GM12865 (cell line): ENCODE results near the gene NDUFC1.

Source experiments
- DNase-seq: peaks from one replicate; pipeline ENCODE4 v3.0.0; 2010; ENCODE audit warnings: low read depth
- H3K4me3 ChIP-seq: 2 replicates; pipeline ENCODE4 v1.5.1; 2011; ENCODE audit warnings: mild to moderate bottlenecking, low read depth, low read length, control low read depth
- CTCF ChIP-seq: IDR thresholded peaks from 2 replicates; pipeline ENCODE4 v1.5.1; 2011; ENCODE audit warnings: low read length, control low read depth, low read depth, inconsistent platforms; ENCODE audit not compliant: insufficient read depth; ENCODE audit errors: missing control alignments

Gene NDUFC1

GRCh38 chr4:139297001-139297410 lies 5.3 kb downstream of the NDUFC1 start:
- peak; percentile 30 for DNase-seq
- no peak for TF ChIP-seq CTCF
- H3K4me3 ChIP-seq, result no peak overlapping the region

DNA sequence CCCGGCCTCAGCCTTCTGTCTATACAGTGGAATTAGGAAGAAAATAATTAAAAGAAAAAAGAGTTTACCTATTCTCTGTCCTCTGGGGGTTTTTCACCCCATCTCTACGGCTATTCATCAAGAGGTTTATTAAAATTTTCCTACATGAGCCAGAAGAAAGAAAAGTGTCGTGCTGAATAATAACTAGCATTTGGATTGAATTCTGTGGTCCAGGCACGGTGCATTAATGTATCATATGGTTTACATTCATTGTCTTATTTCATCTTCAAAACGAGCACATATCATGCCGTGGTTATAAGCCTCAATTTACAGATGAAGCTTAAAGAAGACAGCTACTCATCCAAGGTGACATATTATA lies 6.4 kb downstream of the NDUFC1 start:
- H3K4me3 ChIP-seq, result no peak overlapping the region; the same call in 1 of the 2 replicates
- TF ChIP-seq CTCF, result no peak
- DNase-seq, result no peak

DNA sequence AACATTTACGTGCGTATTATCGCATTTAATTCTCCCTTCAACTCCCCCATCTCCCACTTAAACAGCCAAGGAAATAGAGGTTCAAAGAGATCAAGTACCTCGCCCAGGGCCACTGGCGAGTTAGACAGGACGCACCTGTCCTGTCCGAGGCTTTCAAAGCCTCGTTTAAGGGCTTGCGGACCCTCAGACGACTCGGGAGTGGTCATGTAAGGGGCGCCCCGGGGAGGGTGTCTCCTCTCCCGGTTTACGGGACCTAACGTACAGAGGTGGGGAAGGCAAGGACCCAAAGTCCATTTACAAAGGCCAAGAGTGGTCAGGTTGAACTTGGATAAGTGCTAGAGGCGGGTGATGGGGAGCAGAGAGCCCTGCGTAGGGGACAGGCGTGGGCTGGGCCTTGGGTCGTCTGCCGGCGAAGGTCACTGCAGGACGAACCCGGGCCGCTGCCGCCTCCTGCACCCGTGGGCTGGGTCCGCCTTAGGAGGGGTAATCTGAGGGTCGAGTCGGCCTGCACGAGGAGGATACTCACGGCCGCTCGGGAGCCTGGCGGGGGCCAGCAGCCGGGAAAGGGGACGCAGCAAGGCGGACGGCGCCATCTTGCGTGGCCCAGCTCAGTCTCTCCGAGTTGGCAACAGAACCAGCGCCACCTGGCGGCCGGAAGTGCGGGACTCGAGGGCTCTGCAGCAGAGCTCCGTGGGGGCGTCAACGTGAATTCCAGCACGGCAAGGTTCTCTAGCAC lies 6.9 kb downstream of the NDUFC1 start:
- TF ChIP-seq CTCF, result peak; percentile 96
- DNase-seq, result peak; percentile 96

GRCh38 chr4:139286186-139286698 lies 16.0 kb downstream of the NDUFC1 start:
- no peak for DNase-seq
- H3K4me3 ChIP-seq, result no peak overlapping the region
- TF ChIP-seq CTCF, result no peak

More for the DNA sequence above, 6.9 kb downstream of the NDUFC1 start:
- peak overlapping the region; percentile 94 for H3K4me3 ChIP-seq

DNA sequence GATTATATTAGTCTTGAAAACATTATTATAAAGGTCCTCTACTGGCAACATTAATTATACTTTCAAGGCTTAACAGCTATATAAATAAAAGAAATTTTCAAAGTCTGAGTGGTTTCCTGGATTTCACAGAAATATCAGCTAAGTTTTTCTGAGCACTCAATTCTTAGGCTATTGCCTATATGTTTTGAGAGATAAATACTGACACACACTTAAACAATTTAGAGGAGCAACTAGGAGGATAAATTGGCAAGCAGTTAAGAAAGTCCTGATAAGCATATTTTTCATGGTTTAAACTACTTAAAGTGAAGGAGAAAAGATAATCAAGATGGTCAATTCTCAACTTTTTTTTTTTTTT lies 19.6 kb downstream of the NDUFC1 start:
- no peak for DNase-seq
- TF ChIP-seq CTCF, result no peak
- no peak overlapping the region for H3K4me3 ChIP-seq

DNA sequence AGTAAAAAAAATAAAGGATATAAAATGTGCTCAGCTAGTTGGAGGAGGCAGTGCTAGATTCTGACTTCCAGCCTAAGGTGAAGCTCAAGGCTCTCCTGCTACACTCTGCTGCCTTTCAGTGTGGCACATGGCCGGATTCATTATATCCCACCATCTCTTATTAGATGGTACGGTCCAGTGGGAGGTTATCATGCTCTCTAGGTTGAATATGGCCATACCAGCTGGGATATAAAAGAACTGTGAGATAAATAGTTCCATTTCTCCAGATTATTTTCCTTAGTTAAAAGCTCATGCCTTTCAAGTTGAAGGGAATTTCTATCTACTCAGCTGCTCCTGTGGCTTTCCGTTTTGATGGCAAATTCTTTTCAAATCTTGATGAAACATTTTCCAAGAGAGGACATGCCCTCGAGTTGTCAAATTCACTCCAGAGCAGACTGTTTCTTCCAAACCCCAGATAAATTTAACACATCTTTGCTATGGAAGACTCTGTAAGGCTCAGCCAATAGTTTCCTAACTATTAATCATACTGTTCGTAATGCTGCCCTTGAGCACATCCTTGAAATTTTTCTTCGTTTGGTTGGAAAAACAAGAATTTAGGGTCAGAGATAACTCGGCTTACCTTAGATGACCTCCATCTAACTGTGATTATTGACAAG lies 20.1 kb downstream of the NDUFC1 start:
- no peak overlapping the region for H3K4me3 ChIP-seq
- TF ChIP-seq CTCF, result no peak
- DNase-seq, result no peak
